ENCODE data around the gene SMIM38. TPM values are rescaled to one million over a fixed set of nuclear protein-coding genes. Genes with fewer than 3 reads are reported as not detected.

Gene SMIM38
- total RNA-seq, 1 donor, result under 0.01 TPM

GRCh38 chr11:69198891-69199582, 43.3 kb downstream of the SMIM38 start:
- no peak overlapping the region for H3K4me3 ChIP-seq (ENCODE audit: insufficient read depth, low read length)
- no peaks in the 10 kb centered on the region for H3K4me1 ChIP-seq (ENCODE audit: insufficient read depth, low read length)
- peaks cover 39% of the 10 kb centered on the region for H3K27me3 ChIP-seq (ENCODE audit: insufficient read depth, low read length)
- H3K4me2 ChIP-seq (ENCODE audit: insufficient read depth, low read length), result no peak overlapping the region
- H4K20me1 ChIP-seq (ENCODE audit: insufficient read depth, low read length), result no peaks in the 10 kb centered on the region
- TF ChIP-seq CTCF (IDR thresholded peaks at IDR 0.05; ENCODE audit: extremely low read depth, low read depth, low read length), result no peak
- H3K9me3 ChIP-seq (ENCODE audit: low read depth, low read length), result no peaks in the 10 kb centered on the region
- no peak overlapping the region for H3K27ac ChIP-seq (ENCODE audit: low read depth, low read length)
- no peaks in the 10 kb centered on the region for H3K36me3 ChIP-seq (ENCODE audit: insufficient read depth, low read length)
- no peak for DNase-seq (ENCODE audit: insufficient read length, low spot score, missing footprints)
- no peak overlapping the region for H2AFZ ChIP-seq (ENCODE audit: low read length)
- no peaks in the 10 kb centered on the region for H3K79me2 ChIP-seq (ENCODE audit: insufficient read depth, low read length)

GRCh38 chr11:69199583-69200315, 44.0 kb downstream of the SMIM38 start:
- peak; percentile 42 for DNase-seq (ENCODE audit: insufficient read length, low spot score, missing footprints)
- no peak overlapping the region for H3K4me3 ChIP-seq (ENCODE audit: insufficient read depth, low read length)
- TF ChIP-seq CTCF (IDR thresholded peaks at IDR 0.05; ENCODE audit: extremely low read depth, low read depth, low read length), result no peak
- H3K79me2 ChIP-seq (ENCODE audit: insufficient read depth, low read length), result no peaks in the 10 kb centered on the region
- H3K27ac ChIP-seq (ENCODE audit: low read depth, low read length), result no peak overlapping the region
- H3K36me3 ChIP-seq (ENCODE audit: insufficient read depth, low read length), result no peaks in the 10 kb centered on the region
- no peak overlapping the region for H2AFZ ChIP-seq (ENCODE audit: low read length)
- no peaks in the 10 kb centered on the region for H4K20me1 ChIP-seq (ENCODE audit: insufficient read depth, low read length)
- H3K9me3 ChIP-seq (ENCODE audit: low read depth, low read length), result no peaks in the 10 kb centered on the region
- H3K27me3 ChIP-seq (ENCODE audit: insufficient read depth, low read length), result peaks cover 39% of the 10 kb centered on the region
- H3K4me1 ChIP-seq (ENCODE audit: insufficient read depth, low read length), result no peaks in the 10 kb centered on the region
- no peak overlapping the region for H3K4me2 ChIP-seq (ENCODE audit: insufficient read depth, low read length)

- Histone ChIP-seq H3K4me2 (ENCODE audit: insufficient read depth, low read length) (no peak overlapping the region), H3K9me3 (ENCODE audit: low read depth, low read length) (no peaks in the 10 kb centered on the region), H3K4me3 (ENCODE audit: insufficient read depth, low read length) (no peak overlapping the region), H3K4me1 (ENCODE audit: insufficient read depth, low read length) (no peaks in the 10 kb centered on the region), H3K36me3 (ENCODE audit: insufficient read depth, low read length) (no peaks in the 10 kb centered on the region), H3K27ac (ENCODE audit: low read depth, low read length) (no peak overlapping the region), H3K27me3 (ENCODE audit: insufficient read depth, low read length) (peaks cover 39% of the 10 kb centered on the region), H2AFZ (ENCODE audit: low read length) (no peak overlapping the region), H4K20me1 (ENCODE audit: insufficient read depth, low read length) (no peaks in the 10 kb centered on the region), H3K79me2 (ENCODE audit: insufficient read depth, low read length) (no peaks in the 10 kb centered on the region)
- DNase-seq (ENCODE audit: insufficient read length, low spot score, missing footprints), result peak; percentile 21
- no peak for TF ChIP-seq CTCF (IDR thresholded peaks at IDR 0.05; ENCODE audit: extremely low read depth, low read depth, low read length)
Observed at GRCh38 chr11:69200331-69201065, 44.8 kb downstream of the SMIM38 start.

GRCh38 chr11:69201066-69201365, 45.3 kb downstream of the SMIM38 start:
- Histone ChIP-seq H2AFZ (ENCODE audit: low read length) (no peak overlapping the region), H4K20me1 (ENCODE audit: insufficient read depth, low read length) (no peaks in the 10 kb centered on the region), H3K9me3 (ENCODE audit: low read depth, low read length) (no peaks in the 10 kb centered on the region), H3K27me3 (ENCODE audit: insufficient read depth, low read length) (peaks cover 39% of the 10 kb centered on the region), H3K27ac (ENCODE audit: low read depth, low read length) (no peak overlapping the region), H3K36me3 (ENCODE audit: insufficient read depth, low read length) (no peaks in the 10 kb centered on the region), H3K79me2 (ENCODE audit: insufficient read depth, low read length) (no peaks in the 10 kb centered on the region), H3K4me1 (ENCODE audit: insufficient read depth, low read length) (no peaks in the 10 kb centered on the region), H3K4me2 (ENCODE audit: insufficient read depth, low read length) (no peak overlapping the region), H3K4me3 (ENCODE audit: insufficient read depth, low read length) (no peak overlapping the region)
- no peak for TF ChIP-seq CTCF (IDR thresholded peaks at IDR 0.05; ENCODE audit: extremely low read depth, low read depth, low read length)
- DNase-seq (ENCODE audit: insufficient read length, low spot score, missing footprints), result peak; percentile 64
